HG02981 (cell line): ENCODE results near the gene TMA7B.
"Not testable (repeated sequence)": the region's sequence is repeated elsewhere in the genome, so short reads cannot be mapped to it uniquely, and the experiment has no call there.

ENCODE experiments used
- ATAC-seq: cut with Tn5 transposase; IDR thresholded peaks from one replicate; pipeline ENCODE4 v1.9.1; 2021; ENCODE audit warnings: mild to moderate bottlenecking, moderate library complexity; ENCODE audit not compliant: unreplicated experiment

Gene TMA7B

DNA sequence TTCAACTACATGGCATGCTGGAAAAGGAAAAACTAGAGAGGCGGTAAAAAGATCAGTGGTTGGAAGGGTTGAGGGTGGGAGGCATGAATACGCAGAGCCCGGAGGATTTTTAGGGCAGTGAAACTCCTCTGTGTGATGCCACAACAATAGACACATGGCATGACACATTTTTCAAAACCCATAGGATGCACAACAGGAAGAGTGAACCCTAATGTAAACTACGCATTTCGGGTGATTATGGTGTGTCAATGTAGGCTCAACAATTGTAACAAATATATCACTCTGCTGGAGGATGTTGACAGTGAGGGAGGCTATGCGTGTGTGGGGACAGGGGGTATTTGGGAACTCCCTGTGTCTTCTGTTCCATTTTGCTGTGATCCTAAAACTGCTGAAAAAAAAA, 18.9 kb downstream of the TMA7B start:
- no peak for ATAC-seq

- no peak for ATAC-seq
Observed at GRCh38 chr22:39979458-39979857, 19.3 kb downstream of the TMA7B start.

GRCh38 chr22:39980596-39980995, 20.4 kb downstream of the TMA7B start:
- no peak for ATAC-seq

- ATAC-seq: no peak
Observed at GRCh38 chr22:39983346-39983745, 23.1 kb downstream of the TMA7B start.

DNA sequence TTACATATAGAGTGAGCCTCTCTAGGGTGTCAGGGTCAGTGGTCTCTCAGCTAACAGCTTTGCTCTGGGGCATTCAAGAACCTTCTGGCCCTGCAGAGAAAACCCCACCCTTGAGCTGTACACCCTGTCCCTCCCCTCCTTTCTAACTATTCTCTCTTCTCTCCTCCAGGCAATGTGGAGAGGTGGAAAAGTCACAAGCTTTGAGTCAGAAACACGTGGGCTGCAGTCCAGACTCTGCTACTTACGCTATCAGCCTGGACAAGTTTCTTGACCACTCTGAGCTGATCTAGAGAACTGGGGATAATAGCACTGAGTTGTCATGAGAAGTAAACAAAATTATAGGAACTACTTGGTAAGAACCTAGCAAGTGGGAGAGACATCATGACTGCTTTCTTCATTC, 23.8 kb downstream of the TMA7B start:
- no peak for ATAC-seq

GRCh38 chr22:39984746-39985145, 24.5 kb downstream of the TMA7B start:
- ATAC-seq: no peak

DNA sequence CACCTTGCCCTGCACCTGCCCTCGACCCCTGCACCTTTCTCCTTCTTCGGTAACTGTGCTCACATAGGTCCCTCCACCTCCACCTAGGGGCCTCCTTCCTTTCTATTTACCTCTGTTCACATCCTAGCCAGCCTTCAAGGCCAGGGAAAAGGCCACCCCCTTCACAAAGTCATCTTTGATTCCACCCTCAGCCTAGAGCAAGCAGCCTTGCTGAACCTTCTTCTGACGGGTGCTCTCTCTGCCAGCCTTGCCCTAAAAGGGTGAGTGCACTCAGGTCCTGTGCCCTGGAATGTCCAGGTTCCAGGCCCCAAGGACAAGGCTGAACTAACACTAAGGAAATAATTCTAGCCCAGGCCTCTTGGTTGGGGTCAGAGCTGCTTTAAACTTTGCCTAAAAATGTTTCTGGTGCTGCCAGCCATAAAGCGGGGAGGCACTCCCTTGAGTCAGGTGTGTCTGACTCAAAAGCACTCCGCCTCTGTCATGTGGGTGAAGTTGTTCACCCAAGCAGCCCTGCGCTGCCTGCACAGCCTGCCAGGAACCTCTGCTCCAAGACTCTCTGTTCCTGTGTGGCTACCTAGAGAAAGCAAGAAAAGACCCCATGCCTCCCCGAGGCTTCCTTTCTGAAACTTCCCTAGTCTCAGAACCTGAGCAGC, 25.3 kb downstream of the TMA7B start:
- no peak for ATAC-seq

DNA sequence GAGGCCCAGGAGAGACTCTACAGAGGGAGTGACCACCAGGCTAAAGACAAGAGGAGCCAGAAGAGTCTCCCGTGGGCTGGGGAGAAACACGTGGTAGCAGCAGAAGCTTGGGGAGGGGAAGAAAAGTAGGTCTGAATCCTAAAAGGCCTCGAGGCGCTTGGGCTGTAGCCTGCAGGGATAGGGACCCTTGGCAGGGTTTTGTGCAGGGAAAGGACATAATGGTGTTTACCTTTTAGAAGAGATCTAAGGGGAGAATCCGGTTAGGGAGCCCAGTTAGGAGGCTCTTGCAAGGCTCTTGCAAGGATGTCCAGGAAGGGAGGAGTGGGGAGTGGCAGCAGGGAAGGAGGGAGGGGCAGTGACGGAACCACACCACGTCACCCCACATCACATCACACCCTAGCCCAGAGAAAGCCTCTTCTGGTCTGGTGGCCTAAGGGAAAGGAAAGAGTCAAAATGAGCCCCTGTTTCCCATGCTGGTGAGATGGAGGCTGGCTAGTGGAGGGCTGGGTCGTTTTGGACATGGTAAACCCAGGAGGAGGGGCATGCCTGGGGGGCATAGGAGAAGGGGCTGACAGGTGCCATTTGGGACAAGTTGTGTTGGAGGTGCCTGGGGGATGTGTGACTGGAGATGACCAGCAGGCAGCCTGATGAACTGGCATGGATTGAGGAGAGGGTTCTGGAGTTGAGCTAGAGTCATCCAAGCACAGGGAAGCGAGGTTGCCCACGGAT, 28.4 kb downstream of the TMA7B start:
- ATAC-seq: no peak

DNA sequence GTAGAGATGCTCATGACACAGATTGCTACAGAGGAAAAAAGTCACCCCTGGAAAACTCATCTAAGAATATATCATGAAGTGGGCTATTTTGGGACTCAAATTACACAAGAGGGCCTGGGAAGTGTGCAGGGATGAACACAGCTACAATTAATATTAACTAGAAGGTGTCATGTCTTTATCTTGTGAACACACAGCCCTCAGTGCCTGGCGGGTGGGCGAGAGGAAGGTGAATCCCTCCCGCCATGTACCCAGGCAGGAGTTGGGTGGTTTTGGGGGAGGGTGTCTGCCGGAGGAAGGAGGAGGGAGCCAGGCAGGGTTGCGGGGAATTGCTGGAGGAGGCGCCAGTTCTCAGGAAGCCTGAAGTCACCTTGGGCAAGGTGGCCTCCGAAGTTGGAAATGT, 29.4 kb downstream of the TMA7B start:
- ATAC-seq: no peak

DNA sequence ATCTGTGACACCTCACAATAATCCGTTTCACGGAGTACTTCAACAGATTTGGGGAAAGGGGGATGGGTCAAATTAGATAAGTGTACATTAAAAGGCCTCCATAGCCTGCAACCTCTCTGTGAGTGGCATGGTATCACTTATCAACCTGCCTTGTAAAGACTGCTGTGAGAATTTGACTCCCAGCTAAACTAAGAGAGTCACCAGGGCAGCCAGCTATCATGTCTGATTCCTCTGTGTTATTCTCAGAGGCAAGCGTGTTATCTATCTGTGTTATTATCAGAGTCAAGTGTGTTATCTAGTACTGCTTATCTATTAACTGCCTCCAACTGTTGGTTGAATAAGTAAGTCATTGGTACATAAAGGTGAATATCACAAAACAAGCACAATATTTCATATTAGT, 30.5 kb downstream of the TMA7B start:
- no peak for ATAC-seq

DNA sequence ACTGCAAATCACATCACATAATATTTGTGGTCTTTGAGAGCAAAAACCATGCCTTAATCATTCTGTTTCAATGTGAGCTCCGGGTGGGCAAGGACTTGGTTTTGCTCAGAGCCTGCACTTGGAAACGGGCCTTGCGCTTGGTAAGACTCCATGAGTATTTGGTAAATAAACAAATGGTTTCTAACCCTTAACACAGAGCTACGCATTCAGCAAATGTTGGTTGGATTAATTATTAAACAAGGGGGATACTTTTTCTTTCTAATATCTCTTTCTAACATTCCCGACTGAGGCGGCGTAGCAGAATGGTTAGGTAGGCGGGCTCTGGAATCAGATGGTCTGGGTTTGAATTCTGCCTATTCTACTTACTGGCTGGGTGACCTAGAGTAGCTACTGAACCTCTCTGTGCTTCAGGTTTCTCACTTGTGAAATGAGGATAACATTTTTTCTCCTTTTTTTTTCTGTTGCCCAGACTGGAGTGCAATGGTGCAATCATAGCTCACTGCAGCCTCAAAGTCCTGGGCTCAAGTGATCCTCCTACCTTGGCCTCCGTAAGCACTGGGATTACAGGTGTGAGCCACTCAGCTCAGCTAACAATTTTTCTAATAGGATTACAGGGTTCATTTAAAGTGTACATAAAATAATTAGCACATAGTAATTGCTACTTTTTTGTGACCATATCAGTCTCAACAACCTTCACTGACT, 31.1 kb downstream of the TMA7B start:
- no peak for ATAC-seq

GRCh38 chr22:39992088-39992826, 32.1 kb downstream of the TMA7B start:
- ATAC-seq: no peak

GRCh38 chr22:39992894-39993293, 32.7 kb downstream of the TMA7B start:
- ATAC-seq: not testable (repeated sequence)

GRCh38 chr22:39994041-39994565, 33.9 kb downstream of the TMA7B start:
- ATAC-seq: no peak

DNA sequence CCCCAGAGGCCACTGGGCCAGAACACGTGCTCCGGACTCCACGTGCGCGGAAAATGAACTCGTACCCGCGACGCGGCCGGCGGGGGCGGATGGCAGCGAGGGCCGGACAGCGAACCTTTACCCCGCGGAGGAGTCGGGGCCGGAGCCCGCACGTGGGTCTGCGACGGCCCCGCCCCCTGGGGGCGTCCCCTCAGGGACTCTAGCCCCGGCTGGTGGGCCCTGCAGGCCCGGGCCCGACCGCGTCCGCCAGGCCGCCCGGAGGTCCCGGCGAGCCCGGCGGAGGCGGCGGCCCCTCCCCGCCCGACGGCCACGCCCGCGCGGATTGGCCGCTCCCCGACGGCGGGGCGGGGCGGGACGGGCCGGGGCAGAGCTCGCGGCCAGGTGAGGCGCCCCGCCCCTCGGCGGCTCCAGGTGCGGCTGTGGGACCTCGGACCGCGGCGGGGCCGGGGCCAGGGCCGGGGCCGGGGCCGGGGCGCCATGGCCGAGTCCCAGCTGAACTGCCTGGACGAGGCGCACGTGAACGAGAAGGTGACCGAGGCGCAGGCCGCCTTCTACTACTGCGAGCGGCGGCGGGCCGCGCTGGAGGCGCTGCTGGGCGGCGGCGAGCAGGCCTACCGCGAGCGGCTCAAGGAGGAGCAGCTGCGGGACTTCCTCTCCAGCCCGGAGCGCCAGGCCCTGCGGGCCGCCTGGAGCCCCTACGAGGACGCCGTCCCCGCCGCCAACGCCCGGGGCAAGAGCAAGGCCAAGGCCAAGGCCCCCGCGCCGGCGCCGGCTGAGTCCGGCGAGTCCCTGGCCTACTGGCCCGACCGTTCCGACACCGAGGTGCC, 34.6 kb downstream of the TMA7B start, which contains the start of gene FAM83F:
TSS of gene FAM83F (plus strand) at position 389 of the 827 bp plus-strand sequence. CDS start at position 478, 89 bp downstream.
- ATAC-seq: no peak

GRCh38 chr22:39995393-39996252, 35.4 kb downstream of the TMA7B start:
- no peak for ATAC-seq

DNA sequence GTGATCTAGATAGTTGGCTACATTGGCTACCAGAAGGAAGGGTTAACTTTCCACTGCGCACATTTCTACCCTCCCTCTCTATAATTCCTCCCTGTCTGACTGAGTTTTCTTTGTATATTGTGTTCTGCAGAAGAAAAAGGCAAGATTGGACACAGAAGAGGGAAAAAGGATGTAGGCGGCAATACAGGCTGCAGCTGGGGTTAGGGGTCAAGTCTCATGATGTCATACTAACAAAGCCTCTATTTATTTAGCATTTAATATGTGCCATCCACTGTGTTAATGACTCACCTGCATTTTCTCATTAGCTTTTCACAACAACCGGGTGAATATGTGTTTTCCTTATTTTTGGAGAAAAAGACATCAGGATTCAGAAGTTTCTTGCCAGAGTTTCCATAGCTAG, 36.5 kb downstream of the TMA7B start:
- no peak for ATAC-seq

DNA sequence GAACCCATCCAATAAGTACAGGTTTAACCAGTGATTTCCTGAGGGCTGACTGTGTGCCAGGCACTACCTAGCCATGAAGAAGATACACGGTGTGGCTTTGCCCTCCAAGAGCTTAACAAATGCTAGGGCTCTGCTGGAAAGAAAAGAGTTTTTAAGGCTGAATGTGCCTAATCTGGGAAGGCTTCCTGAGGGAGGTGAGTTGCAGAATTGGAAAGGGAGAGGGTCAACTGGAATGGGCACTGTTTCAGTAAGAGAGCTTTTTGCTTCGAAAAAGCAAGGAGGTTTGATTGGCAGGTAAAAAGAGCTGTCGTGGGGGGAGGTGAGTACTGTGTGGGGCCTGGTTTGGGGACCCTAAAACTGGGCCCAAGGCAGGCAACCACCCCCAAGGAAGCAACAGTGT, 37.2 kb downstream of the TMA7B start:
- no peak for ATAC-seq
